IPS-20b (cell line): Measurements from ENCODE around the gene CACNA1D.
"Not testable (repeated sequence)": the region's sequence is repeated elsewhere in the genome, so short reads cannot be mapped to it uniquely, and the experiment has no call there.

Experiments used
- H3K27ac ChIP-seq: one replicate; pipeline ENCODE4 v1.5.1; 2013; ENCODE audit warnings: low read length
- H3K27me3 ChIP-seq: 2 replicates; pipeline ENCODE4 v1.6.1; 2013; ENCODE audit warnings: mild to moderate bottlenecking, low read length, inconsistent platforms; ENCODE audit not compliant: insufficient read depth
- H3K36me3 ChIP-seq: 2 replicates; pipeline ENCODE4 v1.6.1; 2013; ENCODE audit warnings: low read depth, mild to moderate bottlenecking, inconsistent platforms, low read length, moderate library complexity; ENCODE audit not compliant: insufficient read depth
- H3K4me1 ChIP-seq: 2 replicates; pipeline ENCODE4 v1.6.1; 2013; ENCODE audit warnings: mild to moderate bottlenecking, control low read depth, inconsistent platforms, low read length, moderate library complexity; ENCODE audit not compliant: insufficient read depth
- H3K4me3 ChIP-seq: 2 replicates; pipeline ENCODE4 v1.5.1; 2013; ENCODE audit warnings: mild to moderate bottlenecking, low read length, inconsistent platforms
- H3K9ac ChIP-seq: 2 replicates; pipeline ENCODE4 v1.6.1; 2013; ENCODE audit warnings: low read depth, mild to moderate bottlenecking, inconsistent platforms, low read length, moderate library complexity
- H3K9me3 ChIP-seq: 2 replicates; pipeline ENCODE4 v1.6.1; 2013; ENCODE audit warnings: mild to moderate bottlenecking, low read depth, low read length, inconsistent platforms; ENCODE audit not compliant: insufficient read depth

Gene CACNA1D

GRCh38 chr3:53624061-53624857 lies 129.8 kb downstream of the CACNA1D start:
- no peak overlapping the region for H3K27ac ChIP-seq
- no peaks in the 10 kb centered on the region for H3K4me1 ChIP-seq
- H3K27me3 ChIP-seq: no peaks in the 10 kb centered on the region
- H3K9ac ChIP-seq: no peak overlapping the region
- H3K9me3 ChIP-seq: no peaks in the 10 kb centered on the region
- H3K36me3 ChIP-seq: no peaks in the 10 kb centered on the region
- no peak overlapping the region for H3K4me3 ChIP-seq

- H3K27me3 ChIP-seq: no peaks in the 10 kb centered on the region
- H3K4me3 ChIP-seq: no peak overlapping the region
Observed at GRCh38 chr3:53626876-53627275, 132.5 kb downstream of the CACNA1D start.

GRCh38 chr3:53628536-53629401 lies 134.4 kb downstream of the CACNA1D start:
- no peaks in the 10 kb centered on the region for H3K9me3 ChIP-seq
- no peak overlapping the region for H3K27ac ChIP-seq
- H3K36me3 ChIP-seq: no peaks in the 10 kb centered on the region
- H3K4me3 ChIP-seq: no peak overlapping the region
- no peaks in the 10 kb centered on the region for H3K4me1 ChIP-seq
- no peak overlapping the region for H3K9ac ChIP-seq
- H3K27me3 ChIP-seq: no peaks in the 10 kb centered on the region

More at GRCh38 chr3:53626876-53627275, 132.5 kb downstream of the CACNA1D start:
- Histone ChIP-seq H3K9ac (no peak overlapping the region), H3K36me3 (no peaks in the 10 kb centered on the region), H3K9me3 (no peaks in the 10 kb centered on the region), H3K27ac (no peak overlapping the region), H3K4me1 (no peaks in the 10 kb centered on the region)

GRCh38 chr3:53629402-53629723 lies 135.0 kb downstream of the CACNA1D start:
- no peaks in the 10 kb centered on the region for H3K4me1 ChIP-seq
- H3K4me3 ChIP-seq: no peak overlapping the region
- H3K36me3 ChIP-seq: no peaks in the 10 kb centered on the region
- H3K27me3 ChIP-seq: no peaks in the 10 kb centered on the region
- no peak overlapping the region for H3K9ac ChIP-seq
- H3K9me3 ChIP-seq: no peaks in the 10 kb centered on the region
- no peak overlapping the region for H3K27ac ChIP-seq

- H3K36me3 ChIP-seq: no peaks in the 10 kb centered on the region
- no peaks in the 10 kb centered on the region for H3K4me1 ChIP-seq
- H3K27me3 ChIP-seq: no peaks in the 10 kb centered on the region
- no peaks in the 10 kb centered on the region for H3K9me3 ChIP-seq
- no peak overlapping the region for H3K4me3 ChIP-seq
- H3K27ac ChIP-seq: no peak overlapping the region
- no peak overlapping the region for H3K9ac ChIP-seq
Observed at GRCh38 chr3:53630547-53630946, 136.1 kb downstream of the CACNA1D start.

GRCh38 chr3:53633197-53633787 lies 138.9 kb downstream of the CACNA1D start:
- Histone ChIP-seq H3K36me3 (no peaks in the 10 kb centered on the region), H3K4me3 (no peak overlapping the region), H3K9me3 (no peaks in the 10 kb centered on the region), H3K27me3 (no peaks in the 10 kb centered on the region), H3K4me1 (no peaks in the 10 kb centered on the region), H3K9ac (no peak overlapping the region; the same call in 1 of the 2 replicates), H3K27ac (no peak overlapping the region)

- Histone ChIP-seq H3K9me3 (no peaks in the 10 kb centered on the region), H3K27me3 (no peaks in the 10 kb centered on the region), H3K27ac (no peak overlapping the region), H3K36me3 (no peaks in the 10 kb centered on the region), H3K4me3 (no peak overlapping the region), H3K9ac (no peak overlapping the region), H3K4me1 (no peaks in the 10 kb centered on the region)
Observed at GRCh38 chr3:53635041-53635440, 140.6 kb downstream of the CACNA1D start.

GRCh38 chr3:53638806-53639205 lies 144.4 kb downstream of the CACNA1D start:
- not testable (repeated sequence) for H3K9ac ChIP-seq, H3K36me3 ChIP-seq, H3K9me3 ChIP-seq, H3K4me1 ChIP-seq, H3K4me3 ChIP-seq, H3K27me3 ChIP-seq, H3K27ac ChIP-seq

GRCh38 chr3:53641397-53641796 lies 147.0 kb downstream of the CACNA1D start:
- H3K9me3 ChIP-seq: no peaks in the 10 kb centered on the region
- H3K4me3 ChIP-seq: no peak overlapping the region
- no peaks in the 10 kb centered on the region for H3K36me3 ChIP-seq
- H3K27me3 ChIP-seq: no peaks in the 10 kb centered on the region
- no peak overlapping the region for H3K9ac ChIP-seq
- no peak overlapping the region for H3K27ac ChIP-seq
- no peaks in the 10 kb centered on the region for H3K4me1 ChIP-seq

GRCh38 chr3:53642211-53642610 lies 147.8 kb downstream of the CACNA1D start:
- Histone ChIP-seq H3K9ac (no peak overlapping the region), H3K27me3 (no peaks in the 10 kb centered on the region), H3K9me3 (no peaks in the 10 kb centered on the region), H3K4me1 (no peaks in the 10 kb centered on the region), H3K36me3 (no peaks in the 10 kb centered on the region), H3K4me3 (no peak overlapping the region), H3K27ac (no peak overlapping the region)

GRCh38 chr3:53643757-53644156 lies 149.3 kb downstream of the CACNA1D start:
- no peak overlapping the region for H3K4me3 ChIP-seq
- H3K27me3 ChIP-seq: no peaks in the 10 kb centered on the region; the same call in 1 of the 2 replicates
- no peaks in the 10 kb centered on the region for H3K9me3 ChIP-seq
- H3K36me3 ChIP-seq: no peaks in the 10 kb centered on the region
- no peak overlapping the region for H3K27ac ChIP-seq
- H3K9ac ChIP-seq: no peak overlapping the region
- H3K4me1 ChIP-seq: no peaks in the 10 kb centered on the region
